GM23248 (cell line): Measurements from ENCODE around the gene ORM1. TPM values are rescaled to one million over a fixed set of nuclear protein-coding genes. Genes with fewer than 3 reads are reported as not detected.

ENCODE experiments used
- DNase-seq: peaks from one replicate; pipeline ENCODE4 v3.0.0-alpha.2; 2015
- H2AFZ ChIP-seq: fragments of 200-600 bp; sonication (generic); 2 replicates; pipeline ENCODE4 v1.6.1; 2016; ENCODE audit warnings: antibody characterized with exemption
- H3F3A ChIP-seq: fragments of 200-600 bp; sonication (generic); 2 replicates; pipeline ENCODE4 v1.6.1; 2016; ENCODE audit warnings: mild to moderate bottlenecking, antibody characterized with exemption, mixed run types; ENCODE audit not compliant: insufficient read depth
- H3K27ac ChIP-seq: fragments of 200-600 bp; sonication (generic); 2 replicates; pipeline ENCODE4 v1.5.1; 2016; ENCODE audit warnings: mild to moderate bottlenecking
- H3K27me3 ChIP-seq: fragments of 200-600 bp; sonication (generic); replicated peaks from 2 replicates; pipeline ENCODE4 v1.6.1; 2016; ENCODE audit warnings: mild to moderate bottlenecking; ENCODE audit not compliant: insufficient read depth
- H3K36me3 ChIP-seq: fragments of 200-600 bp; sonication (generic); 2 replicates; pipeline ENCODE4 v1.6.1; 2016; ENCODE audit warnings: low read depth, mild to moderate bottlenecking
- H3K4me1 ChIP-seq: fragments of 200-600 bp; sonication (generic); 2 replicates; pipeline ENCODE4 v1.6.1; 2016; ENCODE audit warnings: mild to moderate bottlenecking; ENCODE audit not compliant: insufficient read depth
- H3K4me2 ChIP-seq: fragments of 200-600 bp; sonication (generic); one replicate; pipeline ENCODE4 v1.6.1; 2016; ENCODE audit warnings: mild to moderate bottlenecking; ENCODE audit not compliant: unreplicated experiment
- H3K4me3 ChIP-seq: fragments of 200-600 bp; sonication (generic); 2 replicates; pipeline ENCODE4 v1.5.1; 2016; ENCODE audit warnings: mild to moderate bottlenecking
- H3K79me2 ChIP-seq: fragments of 200-600 bp; sonication (generic); 2 replicates; pipeline ENCODE4 v1.6.1; 2016; ENCODE audit warnings: mild to moderate bottlenecking; ENCODE audit not compliant: insufficient read depth
- H3K9ac ChIP-seq: fragments of 200-600 bp; sonication (generic); 2 replicates; pipeline ENCODE4 v1.6.1; 2016; ENCODE audit warnings: mild to moderate bottlenecking
- H3K9me2 ChIP-seq: fragments of 200-600 bp; sonication (generic); 2 replicates; pipeline ENCODE4 v1.6.1; 2016; ENCODE audit warnings: mixed run types, mild to moderate bottlenecking, moderate library complexity; ENCODE audit not compliant: insufficient read depth
- H3K9me3 ChIP-seq: fragments of 200-600 bp; sonication (generic); one replicate; pipeline ENCODE4 v1.6.1; 2017; ENCODE audit warnings: low read depth
- H4K20me1 ChIP-seq: fragments of 200-600 bp; sonication (generic); 2 replicates; pipeline ENCODE4 v1.6.0; 2016; ENCODE audit not compliant: insufficient read depth
- EZH2 ChIP-seq: fragments of 200-600 bp; sonication (generic); IDR thresholded peaks from 2 replicates; pipeline ENCODE4 v1.6.1; 2018; ENCODE audit warnings: antibody characterized with exemption, mild to moderate bottlenecking; ENCODE audit not compliant: insufficient read depth, poor library complexity, severe bottlenecking
- EZH2phosphoT487 ChIP-seq: fragments of 200-600 bp; sonication (generic); IDR thresholded peaks from 2 replicates; pipeline ENCODE4 v1.6.1; 2018; ENCODE audit warnings: antibody characterized with exemption, moderate library complexity, mild to moderate bottlenecking, low read depth; ENCODE audit not compliant: insufficient read depth
- WGBS, 2 experiments: methylation state at CpG; one replicate each; pipeline ENCODE4 v1.1.6; 2015 to 2017; ENCODE audit warnings: low lambda C conversion rate in 2 of 2, low coverage in 1 of 2; ENCODE audit errors: missing lambda C conversion rate in 2 of 2; 5-methylcytosine and 5-hydroxymethylcytosine counted together
- in situ Hi-C: fragments of 300-500 bp; cut with MboI; formaldehyde crosslinking; loops from 2 replicates; pipeline ENCODE4 v1.15.0; 2020
- polyA plus RNA-seq: library from polyadenylated mRNA; unstranded; fragments of >200 nt; fragmentation: Nextera tagmentation; extraction: Ambion mirVana; gene quantifications from 2 replicates; pipeline ENCODE4 v1.2.1, GENCODE V29; 2016
- total RNA-seq: library from RNA; depleted of rRNA; stranded (reverse); fragments of >200 nt; shearing (Covaris generic); gene quantifications from 2 replicates; pipeline ENCODE4 v1.2.3, GENCODE V29; 2014

Gene ORM1
- total and polyA plus RNA-seq, 2 experiments from 2014 or later, result not detected

DNA sequence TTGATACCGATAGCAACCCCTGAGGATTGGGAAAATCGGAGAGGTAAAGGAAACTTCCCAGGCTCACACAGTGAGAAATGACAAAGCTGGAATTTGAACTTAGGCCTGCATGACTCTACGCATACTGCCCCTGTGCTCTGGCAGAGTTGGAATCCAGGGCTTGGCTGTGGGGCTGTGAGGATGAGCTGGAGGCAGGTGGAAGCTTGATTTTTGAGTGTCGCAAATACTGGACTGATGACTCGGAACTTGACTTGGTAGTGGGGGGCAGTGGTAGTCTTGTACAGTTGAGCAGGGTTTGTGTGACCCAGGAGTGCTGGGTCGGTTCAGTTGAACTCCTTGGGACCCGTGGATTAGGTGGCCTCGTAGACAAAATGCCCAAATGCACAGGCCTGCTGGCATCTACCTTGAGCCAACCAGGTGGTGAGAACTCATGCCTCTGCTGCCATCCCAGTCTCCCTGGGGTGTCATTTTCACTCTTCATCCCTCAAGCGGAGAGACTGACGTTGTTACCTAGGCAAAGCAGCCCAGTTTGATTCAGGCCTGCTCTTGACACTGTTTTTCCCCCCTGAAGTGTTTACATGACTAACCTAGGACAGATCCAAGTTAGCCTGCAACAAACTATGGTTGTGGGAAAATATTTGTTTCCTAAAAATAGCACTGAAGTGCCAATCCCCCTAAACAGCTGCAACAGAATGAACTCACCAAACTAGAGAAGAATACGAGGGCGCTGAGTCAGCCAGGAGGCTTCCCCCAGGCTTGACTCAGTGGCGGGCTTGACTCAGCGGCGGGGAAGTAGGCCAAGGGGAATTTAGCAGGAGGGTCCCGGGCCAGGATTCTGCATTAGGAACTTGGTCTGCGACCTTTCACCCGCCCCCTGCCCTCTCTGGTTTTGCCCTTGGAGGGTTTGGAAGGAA is 45.7 kb upstream of the ORM1 start:
- Histone ChIP-seq H3K79me2 (no peaks in the 10 kb centered on the region), H2AFZ (no peak overlapping the region), H3K27ac (peak overlapping the region; percentile 68), H3K9me2 (no peaks in the 10 kb centered on the region), H3K4me3 (no peak overlapping the region), H3F3A (peaks cover 18% of the 10 kb centered on the region), H4K20me1 (no peaks in the 10 kb centered on the region), H3K9ac (peak overlapping the region; percentile 50), H3K36me3 (no peaks in the 10 kb centered on the region), H3K4me1 (peaks cover 16% of the 10 kb centered on the region), H3K9me3 (no peaks in the 10 kb centered on the region), H3K4me2 (no peak overlapping the region), H3K27me3 (no peaks in the 10 kb centered on the region)
- in situ Hi-C loops, result no loop called here
- DNase-seq, result peak; percentile 98
- 42 to 44% methylated on average over 18 of the region's 18 CpGs for WGBS, 2 experiments
- TF ChIP-seq EZH2phosphoT487, result no peak
- TF ChIP-seq EZH2, result no peak

DNA sequence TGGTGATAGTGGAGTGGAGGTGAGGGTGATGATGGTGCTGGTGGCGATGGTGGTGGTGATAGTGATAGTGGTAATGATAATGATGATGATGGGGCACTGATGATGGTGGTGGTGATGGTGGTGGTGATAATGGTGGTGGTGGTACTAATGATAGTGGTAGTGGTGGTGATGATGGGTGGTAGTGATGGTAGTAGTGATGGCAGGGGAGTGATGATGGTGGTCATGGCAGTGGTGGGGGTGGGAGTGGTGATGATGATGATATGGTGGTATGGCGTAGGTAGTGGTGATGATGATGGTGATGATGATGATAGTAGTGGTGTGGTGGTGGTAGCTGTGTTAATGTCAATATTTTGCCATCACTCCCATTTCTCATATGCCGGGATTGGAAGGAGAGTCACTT is 44.5 kb upstream of the ORM1 start:
- no peak overlapping the region for H3K9ac ChIP-seq
- no peak overlapping the region for H3K4me3 ChIP-seq
- peaks cover 16% of the 10 kb centered on the region for H3K4me1 ChIP-seq
- 89 to 93% methylated on average over 3 of the region's 3 CpGs for WGBS, 2 experiments
- H3K9me2 ChIP-seq, result no peaks in the 10 kb centered on the region
- no peaks in the 10 kb centered on the region for H4K20me1 ChIP-seq
- DNase-seq, result no peak
- no peak overlapping the region for H3K4me2 ChIP-seq
- no peaks in the 10 kb centered on the region for H3K27me3 ChIP-seq
- in situ Hi-C loops, result no loop called here
- no peak overlapping the region for H2AFZ ChIP-seq
- no peak overlapping the region for H3K27ac ChIP-seq
- TF ChIP-seq EZH2phosphoT487, result no peak
- TF ChIP-seq EZH2, result no peak
- no peaks in the 10 kb centered on the region for H3K36me3 ChIP-seq
- no peaks in the 10 kb centered on the region for H3K9me3 ChIP-seq
- peaks cover 18% of the 10 kb centered on the region for H3F3A ChIP-seq
- H3K79me2 ChIP-seq, result no peaks in the 10 kb centered on the region

DNA sequence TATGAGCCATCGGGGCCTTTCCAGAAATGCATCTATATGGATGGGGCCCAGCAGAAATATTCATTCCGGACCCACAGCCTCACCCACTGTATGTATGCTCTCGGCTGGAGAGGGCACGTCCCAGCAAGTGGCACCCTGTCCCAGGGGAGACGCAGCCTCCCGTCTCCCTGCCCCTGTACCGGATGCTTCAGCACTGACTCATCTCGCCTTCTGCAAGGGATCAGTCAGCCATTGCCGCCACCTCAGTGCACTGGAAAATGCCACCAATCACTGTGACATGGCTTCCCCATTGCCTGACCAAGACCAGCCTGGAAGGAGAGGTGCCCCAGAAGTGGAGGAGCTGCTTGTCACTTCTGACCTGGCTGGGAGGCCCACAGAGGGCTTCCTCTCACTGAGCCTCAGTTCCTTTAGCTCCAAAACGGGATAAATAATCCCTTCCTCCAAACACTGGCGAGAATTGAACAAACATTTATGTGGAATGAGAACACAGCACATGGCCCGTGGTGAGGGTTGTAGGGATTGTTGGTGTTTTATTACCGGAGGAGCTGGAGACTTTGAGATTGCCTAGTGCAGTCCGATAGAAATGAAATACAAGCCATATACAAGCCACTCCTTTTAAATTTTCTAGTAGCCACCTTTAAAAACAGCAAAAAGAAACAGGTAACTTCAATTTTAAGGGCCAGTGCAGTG is 43.9 kb upstream of the ORM1 start:
- in situ Hi-C loops, result no loop called here
- peaks cover 16% of the 10 kb centered on the region for H3K4me1 ChIP-seq
- TF ChIP-seq EZH2phosphoT487, result no peak
- TF ChIP-seq EZH2, result no peak

DNA sequence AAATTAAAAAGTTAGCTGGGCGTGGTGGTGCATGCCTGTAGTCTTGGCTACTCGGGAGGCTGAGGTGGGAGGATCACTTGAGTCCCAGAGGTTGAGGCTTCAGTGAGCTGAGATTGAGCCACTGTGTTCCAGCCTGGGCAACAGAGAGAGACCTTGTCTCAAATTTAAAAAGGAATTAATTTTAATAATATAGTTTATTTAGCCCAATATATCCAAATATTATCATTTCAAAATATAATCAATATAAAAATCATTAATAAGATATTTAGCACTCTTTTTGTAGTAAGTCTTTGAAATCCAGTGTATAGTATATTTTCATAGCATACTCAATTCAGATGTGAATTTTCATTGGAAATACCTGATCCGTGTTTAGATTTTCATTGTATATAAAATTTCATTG is 43.2 kb upstream of the ORM1 start:
- no peak overlapping the region for H2AFZ ChIP-seq
- H3K9ac ChIP-seq, result no peak overlapping the region
- 95 to 97% methylated on average over 3 of the region's 3 CpGs for WGBS, 2 experiments
- no peaks in the 10 kb centered on the region for H4K20me1 ChIP-seq
- H3K79me2 ChIP-seq, result no peaks in the 10 kb centered on the region
- no peaks in the 10 kb centered on the region for H3K36me3 ChIP-seq
- TF ChIP-seq EZH2phosphoT487 (no peak), EZH2 (no peak)
- in situ Hi-C loops, result loop anchor here (10.0 kb wide), 1 partner anchor 175 kb away; no protein-coding TSS in a partner anchor
- H3K27ac ChIP-seq, result no peak overlapping the region
- H3K9me3 ChIP-seq, result no peaks in the 10 kb centered on the region
- no peaks in the 10 kb centered on the region for H3K9me2 ChIP-seq
- no peak overlapping the region for H3K4me2 ChIP-seq
- peaks cover 16% of the 10 kb centered on the region for H3K4me1 ChIP-seq
- no peaks in the 10 kb centered on the region for H3K27me3 ChIP-seq
- H3F3A ChIP-seq, result peaks cover 18% of the 10 kb centered on the region
- no peak overlapping the region for H3K4me3 ChIP-seq
- no peak for DNase-seq

More for the DNA sequence above, 43.9 kb upstream of the ORM1 start:
- Histone ChIP-seq H3K79me2 (no peaks in the 10 kb centered on the region), H3K27me3 (no peaks in the 10 kb centered on the region), H3K4me3 (no peak overlapping the region), H3K9ac (no peak overlapping the region), H4K20me1 (no peaks in the 10 kb centered on the region), H2AFZ (no peak overlapping the region), H3K9me2 (no peaks in the 10 kb centered on the region), H3K4me2 (no peak overlapping the region), H3K27ac (no peak overlapping the region), H3K9me3 (no peaks in the 10 kb centered on the region), H3F3A (peaks cover 18% of the 10 kb centered on the region), H3K36me3 (no peaks in the 10 kb centered on the region)
- 73 to 74% methylated on average over 12 to 14 of the region's 14 CpGs for WGBS, 2 experiments
- DNase-seq, result peak; percentile 47
